GM19240 (cell line): ENCODE data around the gene CPT1B.
"Not testable (repeated sequence)": the region's sequence is repeated elsewhere in the genome, so short reads cannot be mapped to it uniquely, and the experiment has no call there.

Experiments used
- DNase-seq: peaks from one replicate; pipeline ENCODE4 v3.0.0; 2011; ENCODE audit warnings: low spot score; ENCODE audit not compliant: insufficient read length

Gene CPT1B

DNA sequence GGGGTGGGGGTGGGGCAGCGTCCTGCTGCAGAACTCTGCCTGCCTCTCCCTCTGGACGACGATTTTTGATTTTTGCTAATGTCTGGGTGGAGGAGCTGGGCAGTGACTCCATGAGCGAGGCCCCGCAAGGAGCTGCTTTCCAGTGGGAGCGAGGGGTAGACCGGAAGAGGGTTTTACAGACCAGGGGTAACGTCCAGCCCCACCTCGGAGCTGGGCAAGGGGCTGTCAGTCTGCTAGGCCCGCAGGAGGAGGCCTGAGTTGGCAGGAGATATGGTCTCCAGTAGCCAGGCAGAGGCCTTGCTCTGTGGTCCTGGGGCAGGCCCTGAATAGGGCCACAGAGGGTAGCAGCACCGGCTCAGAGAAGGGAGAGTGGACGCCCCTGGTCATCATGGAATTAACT lies 31.4 kb upstream of the CPT1B start:
- no peak for DNase-seq

DNA sequence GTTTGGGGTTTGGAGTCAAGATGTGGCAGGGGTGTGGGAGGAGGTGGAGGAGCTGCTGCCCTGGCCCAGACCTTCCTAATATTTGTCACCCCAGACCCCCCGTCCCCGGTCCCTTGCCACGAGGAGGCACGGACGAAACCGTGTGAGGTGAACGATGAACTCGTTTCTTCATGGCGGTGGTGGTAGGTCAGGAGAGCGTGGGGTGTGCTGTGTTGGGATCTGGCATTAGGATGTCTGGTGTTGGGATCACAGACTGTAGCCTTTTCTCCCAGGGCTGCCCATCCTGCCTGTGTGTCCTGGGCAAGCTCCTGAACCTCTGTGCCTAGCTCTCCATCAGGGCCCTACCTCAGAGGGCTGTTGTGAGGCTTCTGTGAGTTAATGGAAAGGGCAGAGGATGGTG lies 30.8 kb upstream of the CPT1B start:
- DNase-seq, result no peak

DNA sequence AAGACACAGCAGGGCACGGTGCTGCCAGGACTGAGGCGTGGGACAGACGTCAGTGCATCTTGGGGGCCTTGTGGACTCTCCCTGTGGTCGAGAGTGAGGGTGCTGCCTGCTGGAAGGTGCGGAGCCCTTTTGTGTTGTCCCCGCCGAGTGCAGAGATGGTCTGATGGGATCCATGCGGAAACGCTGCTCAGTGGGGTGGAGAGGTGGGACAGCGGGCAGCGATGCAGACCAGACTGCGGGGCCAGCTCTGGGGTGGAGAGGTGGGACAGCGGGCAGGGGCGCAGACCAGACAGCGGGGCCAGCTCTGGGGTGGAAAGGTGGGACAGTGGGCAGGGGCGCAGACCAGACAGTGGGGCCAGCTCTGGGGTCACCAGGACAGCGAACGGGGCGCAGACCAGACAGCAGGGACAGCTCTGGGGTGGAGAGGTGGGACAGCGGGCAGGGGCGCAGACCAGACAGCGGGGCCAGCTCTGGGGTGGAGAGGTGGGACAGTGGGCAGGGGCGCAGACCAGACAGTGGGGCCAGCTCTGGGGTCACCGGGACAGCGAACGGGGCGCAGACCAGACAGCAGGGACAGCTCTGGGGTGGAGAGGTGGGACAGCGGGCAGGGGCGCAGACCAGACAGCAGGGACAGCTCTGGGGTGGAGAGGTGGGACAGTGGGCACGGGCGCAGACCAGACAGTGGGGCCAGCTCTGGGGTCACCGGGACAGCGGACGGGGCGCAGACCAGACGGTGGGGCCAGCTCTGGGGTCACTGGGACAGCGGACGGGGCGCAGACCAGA lies 30.0 kb upstream of the CPT1B start:
- DNase-seq, result not testable (repeated sequence)

DNA sequence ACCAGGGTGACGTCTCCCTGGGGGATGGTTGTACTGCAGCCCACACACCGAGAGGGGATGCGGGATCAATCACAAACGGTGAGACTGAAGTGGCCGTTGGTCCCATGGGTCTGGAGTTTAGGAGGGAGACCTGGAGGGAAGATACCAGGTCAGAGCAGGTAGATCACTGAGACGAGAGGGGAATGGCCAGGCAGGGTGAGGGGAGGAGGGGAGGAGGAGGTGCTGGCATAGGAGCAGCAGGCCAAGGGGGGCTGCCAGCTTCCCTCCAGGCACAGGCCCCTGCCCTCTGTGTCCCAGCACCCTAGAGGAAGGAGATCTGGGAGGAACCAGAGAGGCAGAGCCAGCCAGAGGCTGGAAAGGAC lies 29.4 kb upstream of the CPT1B start:
- no peak for DNase-seq

DNA sequence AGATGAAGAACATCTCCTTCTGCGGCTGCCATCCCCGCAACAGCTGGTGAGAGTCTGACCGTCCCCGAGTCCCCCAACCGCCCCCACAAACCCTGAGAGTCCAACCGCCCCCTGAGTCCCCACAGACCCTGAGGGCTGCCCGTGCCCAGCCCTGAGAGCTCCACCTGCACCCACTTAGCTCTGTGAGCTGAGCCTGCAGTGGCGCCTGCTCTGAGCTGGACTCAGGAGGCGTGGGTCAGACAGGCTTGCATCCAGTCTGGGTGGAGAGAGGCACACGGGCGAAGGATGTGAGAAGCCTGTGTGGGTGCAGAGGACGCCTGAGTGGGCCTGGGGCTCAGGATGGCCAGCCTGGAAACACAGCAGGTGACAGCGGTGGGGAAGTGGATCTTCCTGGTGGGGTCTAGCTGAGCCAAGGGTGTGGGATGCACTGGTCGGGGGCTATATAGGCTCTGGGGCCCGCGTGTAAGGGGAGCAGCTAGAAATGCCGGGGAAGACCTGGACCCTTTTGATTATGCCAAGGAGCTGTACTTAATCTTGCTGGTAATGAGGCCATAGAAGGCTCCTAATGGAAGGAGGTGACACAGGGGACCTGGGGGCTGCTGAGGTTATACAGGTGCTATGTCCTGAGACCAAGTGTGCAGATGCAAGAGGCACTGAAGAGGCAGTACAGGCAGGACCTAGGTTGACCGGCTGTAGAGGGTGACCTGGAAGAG lies 28.9 kb upstream of the CPT1B start:
- no peak for DNase-seq

DNA sequence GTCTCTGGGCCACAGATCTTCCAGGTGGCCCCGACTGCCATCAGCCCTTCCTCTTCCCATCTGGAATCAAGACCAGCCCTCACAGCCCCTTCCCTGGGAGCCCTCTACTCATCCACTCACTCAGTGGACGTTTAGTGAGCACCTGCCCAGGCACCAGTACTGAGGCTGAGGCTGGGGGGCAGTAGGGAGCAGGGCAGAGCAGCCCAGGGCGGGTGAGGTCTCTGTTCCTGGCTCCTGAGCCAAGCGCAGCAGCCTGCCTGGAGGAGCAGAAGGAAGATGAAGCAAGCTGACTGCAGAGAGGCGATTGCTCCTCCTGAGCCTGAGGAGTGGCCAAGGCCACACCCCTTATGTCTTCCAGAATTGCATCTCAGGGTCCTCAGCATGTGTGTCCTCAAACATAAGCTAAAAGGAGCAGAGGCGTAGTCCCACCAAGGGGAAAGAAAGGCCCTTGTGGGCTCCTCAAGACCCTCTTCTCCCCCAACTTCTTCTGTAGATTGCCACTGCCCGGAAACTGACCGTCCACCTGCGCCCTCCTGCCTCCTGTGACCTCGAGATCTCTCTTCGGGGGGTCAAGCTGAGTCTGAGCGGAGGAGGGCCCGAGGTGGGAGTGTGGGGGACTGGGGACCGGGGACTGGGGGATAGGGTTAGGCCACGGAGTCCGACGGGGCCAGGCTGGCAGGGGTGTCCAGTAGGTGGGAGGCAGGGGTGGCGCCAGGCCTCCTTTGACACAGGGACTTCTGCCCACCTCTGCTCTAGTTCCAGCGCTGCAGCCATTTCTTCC lies 28.1 kb upstream of the CPT1B start:
- no peak for DNase-seq

DNA sequence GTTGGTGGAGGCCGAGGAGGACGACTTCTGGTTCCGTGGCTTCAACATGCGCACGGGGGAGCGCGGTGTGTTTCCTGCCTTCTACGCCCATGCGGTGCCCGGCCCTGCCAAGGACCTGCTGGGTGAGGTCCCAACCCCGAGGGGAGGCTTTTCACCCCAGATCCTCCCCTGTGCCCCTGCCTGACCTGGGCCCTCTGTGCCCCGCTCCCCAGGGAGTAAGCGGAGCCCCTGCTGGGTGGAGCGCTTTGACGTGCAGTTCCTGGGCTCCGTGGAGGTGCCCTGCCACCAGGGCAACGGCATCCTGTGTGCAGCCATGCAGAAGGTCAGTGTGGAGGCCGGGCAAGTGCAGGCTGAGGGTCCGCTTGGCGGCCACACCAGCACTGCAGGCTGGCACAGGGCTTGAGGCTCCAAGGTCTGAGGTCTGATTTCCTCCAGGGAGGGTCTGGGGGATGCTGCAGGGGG lies 27.4 kb upstream of the CPT1B start:
- no peak for DNase-seq

DNA sequence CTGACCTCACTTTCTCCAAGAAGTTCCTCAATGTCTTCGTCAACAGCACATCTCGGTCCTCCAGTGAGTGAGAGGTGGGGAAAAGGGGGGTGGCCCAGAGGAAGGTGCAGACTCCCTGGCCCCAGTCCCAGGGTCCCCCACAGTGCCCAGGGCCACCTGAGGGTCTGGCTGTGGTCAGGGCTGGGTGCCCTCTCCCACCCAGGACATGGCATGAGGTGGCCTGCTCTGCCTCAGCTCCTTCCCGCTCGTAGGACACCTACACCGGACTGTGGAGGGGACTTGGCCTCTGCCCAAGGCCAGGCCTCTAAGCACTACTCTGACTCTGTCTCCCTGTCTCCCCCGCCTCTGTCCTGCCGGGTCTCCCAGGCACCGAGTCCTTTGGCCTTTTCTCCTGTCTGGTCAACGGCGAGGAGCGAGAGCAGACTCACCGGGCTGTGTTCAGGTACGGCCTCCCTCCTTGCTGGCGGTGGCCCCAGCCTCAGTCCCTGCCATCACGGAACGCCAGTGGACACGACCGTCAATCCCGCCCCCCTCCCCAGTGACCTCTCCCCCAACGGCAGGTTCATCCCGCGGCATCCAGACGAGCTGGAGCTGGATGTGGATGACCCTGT lies 26.9 kb upstream of the CPT1B start:
- no peak for DNase-seq

DNA sequence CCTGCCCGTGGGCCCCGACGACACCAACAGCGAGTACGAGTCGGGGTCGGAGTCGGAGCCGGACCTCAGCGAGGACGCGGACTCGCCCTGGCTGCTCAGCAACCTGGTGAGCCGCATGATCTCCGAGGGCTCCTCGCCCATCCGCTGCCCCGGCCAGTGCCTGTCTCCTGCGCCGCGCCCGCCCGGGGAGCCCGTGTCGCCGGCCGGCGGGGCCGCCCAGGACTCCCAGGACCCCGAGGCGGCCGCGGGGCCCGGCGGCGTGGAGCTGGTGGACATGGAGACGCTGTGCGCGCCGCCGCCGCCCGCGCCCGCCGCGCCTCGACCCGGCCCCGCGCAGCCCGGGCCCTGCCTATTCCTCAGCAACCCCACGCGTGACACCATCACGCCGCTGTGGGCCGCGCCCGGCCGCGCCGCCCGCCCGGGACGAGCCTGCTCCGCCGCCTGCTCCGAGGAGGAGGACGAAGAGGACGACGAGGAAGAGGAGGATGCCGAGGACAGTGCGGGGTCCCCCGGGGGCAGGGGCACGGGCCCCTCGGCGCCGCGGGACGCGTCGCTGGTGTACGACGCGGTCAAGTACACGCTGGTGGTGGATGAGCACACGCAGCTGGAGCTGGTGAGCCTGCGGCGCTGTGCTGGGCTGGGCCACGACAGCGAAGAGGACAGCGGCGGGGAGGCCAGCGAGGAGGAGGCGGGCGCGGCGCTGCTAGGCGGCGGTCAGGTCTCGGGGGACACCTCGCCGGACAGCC lies 26.2 kb upstream of the CPT1B start:
- no peak for DNase-seq

DNA sequence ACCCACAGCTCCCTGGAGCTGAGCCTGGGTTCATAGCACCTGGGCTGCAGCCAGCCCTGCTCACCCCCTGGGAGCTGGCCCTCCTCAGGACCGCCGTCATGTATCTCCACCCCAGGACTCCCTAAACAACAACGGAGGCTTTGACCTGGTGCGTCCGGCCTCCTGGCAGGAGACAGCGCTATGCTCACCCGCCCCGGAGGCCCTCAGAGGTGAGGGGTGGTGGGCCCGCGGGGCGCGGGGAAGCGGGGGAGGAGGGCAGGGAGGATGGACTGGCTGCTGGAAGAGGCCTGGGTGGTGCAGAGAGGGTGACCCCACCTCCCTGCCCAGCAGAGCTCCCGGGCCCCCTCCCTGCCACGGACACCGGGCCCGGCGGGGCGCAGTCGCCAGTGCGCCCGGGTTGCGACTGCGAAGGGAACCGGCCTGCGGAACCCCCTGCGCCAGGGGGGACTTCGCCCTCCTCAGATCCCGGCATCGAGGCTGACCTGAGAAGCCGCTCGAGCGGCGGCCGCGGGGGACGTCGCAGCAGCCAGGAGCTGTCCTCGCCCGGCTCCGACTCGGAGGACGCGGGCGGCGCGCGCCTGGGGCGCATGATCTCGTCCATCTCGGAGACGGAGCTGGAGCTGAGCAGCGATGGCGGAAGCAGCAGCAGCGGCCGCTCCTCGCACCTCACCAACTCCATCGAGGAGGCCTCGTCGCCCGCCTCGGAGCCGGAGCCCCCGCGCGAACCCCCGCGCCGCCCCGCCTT lies 25.5 kb upstream of the CPT1B start:
- no peak for DNase-seq

DNA sequence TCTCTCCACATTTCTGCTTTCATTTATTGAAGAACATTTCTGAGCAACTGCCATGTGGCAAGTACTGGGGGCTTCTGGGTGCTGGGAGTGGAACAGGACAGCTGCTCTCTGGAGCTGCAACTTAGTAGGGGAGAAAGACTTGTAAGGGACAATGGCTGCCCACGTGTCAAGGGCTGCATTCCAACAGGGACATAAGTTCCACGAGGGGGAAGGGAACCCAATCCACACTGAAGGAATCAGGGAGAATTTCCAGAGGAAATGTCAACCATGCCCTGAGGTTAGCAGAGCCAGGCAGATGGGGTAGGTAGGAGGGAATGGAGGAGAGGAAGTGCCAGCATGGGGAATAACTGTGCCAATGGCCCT lies 24.1 kb upstream of the CPT1B start:
- no peak for DNase-seq

DNA sequence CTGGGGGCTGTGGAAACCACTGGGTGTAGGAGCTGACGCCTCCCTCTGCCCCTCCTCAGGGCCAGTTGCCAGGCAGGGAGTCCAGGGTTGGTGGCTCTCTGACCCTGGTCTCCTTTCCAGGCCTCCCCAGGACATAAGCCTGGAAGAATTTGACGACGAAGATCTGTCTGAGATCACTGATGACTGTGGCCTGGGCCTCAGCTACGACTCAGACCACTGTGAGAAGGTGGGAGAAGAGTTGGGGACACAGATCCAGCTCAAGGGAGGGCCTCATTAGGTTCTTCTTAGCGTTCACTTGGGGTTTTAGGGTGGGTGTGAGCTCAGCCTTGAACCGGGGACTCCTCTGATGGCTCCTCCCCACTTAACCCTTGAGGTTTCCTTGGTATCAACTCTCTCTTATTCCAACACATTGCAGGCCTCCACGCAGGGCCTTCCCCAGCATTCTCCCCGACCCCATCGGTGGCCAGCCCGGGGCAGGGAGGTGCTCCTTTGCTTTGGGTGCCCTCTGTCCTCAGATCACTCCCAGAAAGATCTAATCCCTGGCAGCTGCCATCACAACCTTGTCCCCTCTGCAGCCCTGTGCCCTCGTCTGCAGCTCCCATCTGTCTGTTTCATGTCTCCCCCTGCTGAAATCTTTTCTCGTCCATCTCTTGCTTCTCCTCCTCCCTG lies 23.6 kb upstream of the CPT1B start:
- no peak for DNase-seq

DNA sequence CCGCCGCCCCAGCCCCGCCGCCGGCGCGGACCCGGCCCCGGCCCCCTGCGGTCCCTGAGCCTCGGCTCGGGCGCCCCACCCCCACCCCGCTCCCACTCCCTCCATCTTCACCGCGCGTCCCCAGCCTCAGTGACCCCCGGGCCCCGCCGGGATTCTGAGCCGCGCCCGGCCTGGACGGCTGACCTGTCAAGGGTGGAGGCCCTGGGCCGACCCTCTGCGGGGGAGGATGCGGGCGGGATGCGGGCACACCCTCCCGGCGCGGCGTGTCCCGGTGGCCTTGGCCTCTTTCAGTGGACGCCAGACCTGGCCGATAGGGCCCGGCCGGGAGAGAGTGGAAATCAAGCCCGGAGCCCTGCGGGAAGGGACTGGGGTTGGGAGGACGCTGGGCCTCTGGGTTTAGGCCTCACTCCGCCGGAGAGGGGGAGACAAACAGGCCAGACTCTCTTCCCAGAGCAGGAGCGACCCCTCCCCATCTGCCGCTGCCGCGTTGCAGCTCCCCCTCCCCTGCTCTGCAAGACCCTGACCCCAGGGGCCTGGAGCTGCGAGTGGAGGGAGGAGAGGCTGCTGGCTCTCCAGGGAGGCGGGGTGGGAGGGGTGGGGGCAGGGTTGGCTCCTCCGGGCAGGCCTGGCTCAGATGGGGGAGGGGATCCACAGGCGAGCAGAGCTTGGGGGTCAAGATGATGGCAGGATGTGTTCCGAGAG lies 22.9 kb upstream of the CPT1B start:
- no peak for DNase-seq

DNA sequence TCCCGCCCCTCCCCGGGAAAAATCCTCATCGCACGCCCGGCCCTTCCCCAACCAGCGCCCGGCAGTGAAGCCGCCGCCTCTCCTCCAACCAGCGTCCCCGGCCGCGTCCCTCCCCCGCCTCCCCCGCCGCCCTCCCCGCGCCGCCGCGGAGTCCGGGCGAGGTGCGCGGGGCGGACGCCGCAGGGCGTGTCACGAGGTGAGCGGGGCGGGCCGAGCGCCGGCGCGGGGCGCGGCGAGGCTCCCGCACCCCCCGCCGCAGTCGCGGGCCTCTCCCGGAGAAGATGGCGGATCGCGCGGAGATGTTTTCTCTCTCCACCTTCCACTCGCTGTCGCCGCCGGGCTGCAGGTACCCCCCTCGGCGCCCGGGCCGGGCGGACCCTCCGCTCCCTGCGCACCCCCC lies 22.3 kb upstream of the CPT1B start, which contains the start of gene MAPK8IP2:
Gene MAPK8IP2 (plus strand): TSS at position 256 of the 400 bp plus-strand sequence. CDS start 26 bp downstream, at position 282.
- DNase-seq, result no peak

DNA sequence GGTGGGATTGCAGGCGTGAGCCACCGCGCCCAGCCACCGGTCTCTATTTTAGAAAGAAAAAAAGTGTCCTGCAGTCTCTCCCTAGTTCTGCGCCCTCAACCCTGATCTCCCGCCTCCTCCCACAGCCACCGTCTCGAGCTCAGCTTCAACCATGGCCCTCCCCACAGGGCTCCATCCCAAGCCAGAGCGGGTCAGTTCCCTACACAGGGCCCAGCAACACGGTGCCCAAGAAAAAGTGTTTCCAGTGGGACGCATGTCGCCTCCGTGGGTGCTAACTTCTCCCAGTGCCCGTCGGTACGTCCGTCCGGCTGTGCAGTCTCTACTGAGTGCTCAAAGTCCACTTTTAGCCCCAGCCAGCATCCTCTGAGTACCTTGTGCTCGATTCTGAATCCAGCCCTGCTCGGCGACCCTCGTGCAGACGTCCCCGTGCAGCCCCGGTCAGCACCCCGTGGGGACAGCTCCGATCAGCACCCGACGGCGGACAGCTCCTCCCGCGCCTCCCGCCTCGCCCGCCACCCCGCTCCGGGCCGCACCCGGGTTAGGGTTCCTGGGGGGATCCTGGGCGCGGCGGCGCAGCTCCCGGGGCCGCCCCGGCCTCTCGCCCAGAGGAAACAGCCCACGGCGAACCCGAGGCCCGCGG lies 21.7 kb upstream of the CPT1B start:
- DNase-seq, result peak; percentile 67

DNA sequence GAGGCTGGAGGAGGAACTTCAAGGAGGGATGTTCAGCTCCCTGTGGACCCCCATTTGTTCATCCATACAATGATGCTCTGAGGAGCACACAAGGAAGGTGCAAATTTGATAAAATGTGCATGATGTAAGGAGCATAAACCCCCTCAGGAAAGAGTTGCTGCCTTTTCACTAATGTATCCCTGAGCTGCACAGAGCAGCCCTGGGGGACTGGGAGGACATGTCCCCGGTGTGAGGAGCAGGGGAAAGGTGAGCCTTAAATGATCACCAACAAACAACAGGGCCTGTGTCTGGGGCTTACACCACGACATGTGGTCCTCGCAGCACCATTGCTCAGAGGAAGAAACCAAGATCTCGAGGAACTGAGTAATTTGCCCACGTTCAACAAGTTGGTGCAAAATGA lies 18.9 kb upstream of the CPT1B start:
- no peak for DNase-seq

DNA sequence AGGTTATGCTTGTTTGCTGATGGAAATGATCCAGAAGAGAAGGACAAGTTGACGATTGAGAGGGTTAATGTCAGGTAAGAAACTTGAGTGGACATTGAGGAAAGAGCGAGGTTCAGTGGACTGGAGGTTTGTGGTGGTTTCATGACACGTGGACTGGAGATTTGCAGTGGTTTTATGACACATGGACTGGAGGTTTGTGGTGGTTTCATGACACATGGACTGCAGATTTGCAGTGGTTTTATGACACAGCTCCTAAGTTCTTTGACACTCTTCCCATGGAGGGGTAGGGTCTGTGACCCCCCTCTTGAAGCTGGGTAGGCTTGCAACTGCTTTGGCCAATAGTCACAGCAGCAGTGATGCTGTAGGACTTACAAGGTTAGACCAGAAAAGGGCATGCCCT lies 17.0 kb upstream of the CPT1B start:
- DNase-seq, result no peak

DNA sequence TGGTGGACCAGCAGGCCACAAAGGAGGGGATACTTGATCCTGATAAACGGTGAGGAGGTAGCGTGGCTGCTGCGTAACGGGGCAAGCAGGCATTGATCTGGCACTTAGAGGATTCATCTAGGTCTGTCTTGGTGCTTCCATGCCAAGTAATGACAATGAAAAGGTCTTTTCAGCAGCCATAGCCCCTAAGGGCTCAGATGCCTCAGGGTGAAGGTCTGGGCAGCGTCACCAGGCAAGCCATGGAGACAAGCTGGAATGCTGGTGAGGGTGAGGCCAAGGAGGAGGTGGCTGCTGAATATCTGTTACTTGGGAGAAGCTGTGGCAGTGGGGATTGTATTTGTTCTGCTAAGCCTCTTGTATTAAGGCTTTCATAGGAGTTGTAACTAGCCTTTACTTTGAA lies 9.2 kb upstream of the CPT1B start:
- DNase-seq, result no peak

DNA sequence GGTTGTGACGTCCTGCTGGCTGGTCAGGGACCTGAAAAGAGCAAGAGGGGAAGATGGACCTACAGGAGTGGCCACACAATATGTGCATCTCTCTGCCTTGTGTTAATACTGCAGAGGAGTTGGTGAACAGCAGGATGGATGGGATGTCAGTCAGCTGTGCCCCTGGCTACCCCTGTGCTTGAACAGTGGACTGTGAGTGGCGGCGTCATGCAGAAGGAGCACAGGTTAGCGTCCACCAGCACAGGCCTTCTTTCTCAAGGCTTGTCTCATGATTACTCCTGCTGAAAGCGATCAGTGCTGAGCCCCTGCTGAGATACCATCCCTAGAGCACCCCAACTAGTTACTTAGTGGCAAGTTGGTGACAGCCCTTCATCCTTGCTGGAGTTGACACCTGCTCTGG lies 8.2 kb upstream of the CPT1B start:
- no peak for DNase-seq
